A549 (cell line): ENCODE measurements around the gene MGME1.

Experiments used
- CHD2 ChIP-seq: fragments of 150-350 bp; IDR thresholded peaks from 2 replicates; pipeline ENCODE4 v1.6.1; 2014; ENCODE audit warnings: low read length; ENCODE audit not compliant: partially characterized antibody
- CTCF ChIP-seq: fragments of >200 bp; sonication (Bioruptor Twin); formaldehyde crosslinking; IDR thresholded peaks from 3 replicates; pipeline ENCODE4 v1.5.1; 2016
- MAX ChIP-seq: IDR thresholded peaks from 2 replicates; pipeline ENCODE4 v1.6.1; 2012
- RAD21 ChIP-seq, 2 experiments: fragments of >200 bp in 1 of 2; sonication (Bioruptor Twin) in 1 of 2; formaldehyde crosslinking in 1 of 2; IDR thresholded peaks in 1 of 2; conservative IDR thresholded peaks in 1 of 2; 2 replicates in 1 of 2; 3 replicates in 1 of 2; pipeline ENCODE4 v1.6.1; 2012 to 2018; ENCODE audit warnings: inconsistent platforms in 1 of 2
- SMC3 ChIP-seq: fragments of >200 bp; sonication (Bioruptor Twin); formaldehyde crosslinking; IDR thresholded peaks from 3 replicates; pipeline ENCODE4 v1.6.1; 2018; ENCODE audit warnings: inconsistent platforms

DNA sequence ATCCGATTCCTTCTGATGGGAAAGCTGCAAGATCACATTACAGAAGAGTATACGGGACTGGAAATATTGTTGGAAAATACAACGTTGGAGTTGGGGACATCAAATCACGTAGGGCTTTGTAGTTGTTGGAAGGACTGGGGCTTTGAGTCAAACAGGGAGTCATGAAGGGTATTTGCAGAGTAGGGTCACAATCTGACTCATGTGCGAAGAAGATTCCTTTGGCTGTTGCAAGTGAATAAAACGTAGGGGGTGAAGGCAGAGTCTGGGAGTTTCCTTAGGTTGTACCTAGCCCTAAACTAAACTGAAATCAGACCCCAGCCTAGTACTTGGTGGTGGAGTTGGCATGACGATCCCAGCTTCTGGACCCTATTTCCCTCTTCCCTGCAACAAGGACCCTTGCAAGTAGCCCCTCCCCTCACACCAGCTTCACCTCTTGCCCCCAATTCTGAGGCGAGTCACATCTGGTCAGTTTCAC lies 32.5 kb upstream of the MGME1 start:
- TF ChIP-seq CTCF (no peak), MAX (no peak), SMC3 (no peak), CHD2 (no peak), RAD21 (conservative IDR thresholded peaks at IDR 0.05 in 1 of 2, IDR thresholded peaks at IDR 0.05 in 1 of 2) (no peak)
